Activated CD4-positive, alpha-beta T cell treated with anti-CD3 and anti-CD28 coated beads, Interleukin-2, Interleukin-4, amounts not matched to agents 100 ng/mL and 50 ng/mL, durations not matched to agents 16 hours and 8 hours (primary cell): Measurements from ENCODE around the gene FMOD.

Experiments
- DNase-seq: peaks from one replicate; pipeline ENCODE4 v3.0.0-alpha.2; 2020; ENCODE audit warnings: low spot score

FMOD gene

GRCh38 chr1:203351037-203351625 is at the start of gene FMOD:
Gene FMOD, minus strand, starts transcription at chr1:203351122. Its CDS starts 2,852 bp downstream, at chr1:203348270.
- no peak for DNase-seq

GRCh38 chr1:203396595-203397194 is 45.8 kb upstream of the FMOD start:
- no peak for DNase-seq

- no peak for DNase-seq
Observed at GRCh38 chr1:203395751-203396150, 44.8 kb upstream of the FMOD start.

GRCh38 chr1:203390298-203390697 is 39.4 kb upstream of the FMOD start:
- no peak for DNase-seq

- no peak for DNase-seq
Observed at GRCh38 chr1:203388683-203389082, 37.8 kb upstream of the FMOD start.

- no peak for DNase-seq
Observed at GRCh38 chr1:203382026-203382425, 31.1 kb upstream of the FMOD start.

GRCh38 chr1:203381151-203381751 is 30.3 kb upstream of the FMOD start:
- no peak for DNase-seq

- no peak for DNase-seq
Observed at GRCh38 chr1:203380420-203381150, 29.7 kb upstream of the FMOD start.

GRCh38 chr1:203379825-203380224 is 28.9 kb upstream of the FMOD start:
- no peak for DNase-seq

GRCh38 chr1:203378556-203379245 is 27.8 kb upstream of the FMOD start:
- no peak for DNase-seq

GRCh38 chr1:203373991-203374390 is 23.1 kb upstream of the FMOD start:
- DNase-seq: no peak

- DNase-seq: no peak
Observed at GRCh38 chr1:203373002-203373401, 22.1 kb upstream of the FMOD start.

GRCh38 chr1:203371288-203371687 is 20.4 kb upstream of the FMOD start:
- no peak for DNase-seq

- no peak for DNase-seq
Observed at GRCh38 chr1:203369666-203370065, 18.7 kb upstream of the FMOD start.

GRCh38 chr1:203368624-203369451 is 17.9 kb upstream of the FMOD start:
- DNase-seq: no peak

GRCh38 chr1:203367057-203367456 is 16.1 kb upstream of the FMOD start:
- DNase-seq: no peak

GRCh38 chr1:203366476-203366875 is 15.6 kb upstream of the FMOD start:
- no peak for DNase-seq

GRCh38 chr1:203364806-203365205 is 13.9 kb upstream of the FMOD start:
- DNase-seq: no peak

- DNase-seq: no peak
Observed at GRCh38 chr1:203364094-203364801, 13.3 kb upstream of the FMOD start.

- DNase-seq: no peak
Observed at GRCh38 chr1:203362720-203363025, 11.8 kb upstream of the FMOD start.
